ENCODE measurements around the gene ACOXL.

Gene ACOXL

DNA sequence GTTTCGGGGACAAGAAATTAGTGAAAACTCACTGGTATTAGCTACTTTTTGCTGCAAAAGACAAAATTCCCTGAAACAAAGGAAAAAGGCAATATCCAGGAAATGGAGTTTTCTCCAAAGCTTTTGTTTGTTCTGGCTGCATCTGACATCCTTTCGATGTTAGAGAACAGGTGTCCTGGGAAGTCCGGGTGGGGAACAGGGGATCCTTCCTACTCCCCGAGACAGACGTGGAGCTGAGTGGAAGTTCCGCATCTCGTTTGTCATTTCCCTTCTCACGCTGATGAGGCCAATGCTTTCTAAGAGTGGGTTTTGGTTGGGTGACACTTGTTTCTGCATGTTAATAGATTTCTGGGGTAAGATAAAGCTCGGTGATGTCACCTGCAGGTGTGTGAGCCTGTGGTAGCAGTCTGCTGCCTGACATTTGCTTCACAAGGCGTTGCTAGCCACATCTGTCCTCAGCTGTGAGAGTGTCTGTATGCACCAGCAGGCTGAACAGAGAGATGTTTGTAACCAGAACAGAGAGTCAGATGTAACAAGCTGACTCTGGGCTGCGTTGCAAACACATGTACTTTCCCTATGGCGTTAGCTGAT lies 125.9 kb downstream of the ACOXL start:
- TF ChIP-seq, protein P1, sequence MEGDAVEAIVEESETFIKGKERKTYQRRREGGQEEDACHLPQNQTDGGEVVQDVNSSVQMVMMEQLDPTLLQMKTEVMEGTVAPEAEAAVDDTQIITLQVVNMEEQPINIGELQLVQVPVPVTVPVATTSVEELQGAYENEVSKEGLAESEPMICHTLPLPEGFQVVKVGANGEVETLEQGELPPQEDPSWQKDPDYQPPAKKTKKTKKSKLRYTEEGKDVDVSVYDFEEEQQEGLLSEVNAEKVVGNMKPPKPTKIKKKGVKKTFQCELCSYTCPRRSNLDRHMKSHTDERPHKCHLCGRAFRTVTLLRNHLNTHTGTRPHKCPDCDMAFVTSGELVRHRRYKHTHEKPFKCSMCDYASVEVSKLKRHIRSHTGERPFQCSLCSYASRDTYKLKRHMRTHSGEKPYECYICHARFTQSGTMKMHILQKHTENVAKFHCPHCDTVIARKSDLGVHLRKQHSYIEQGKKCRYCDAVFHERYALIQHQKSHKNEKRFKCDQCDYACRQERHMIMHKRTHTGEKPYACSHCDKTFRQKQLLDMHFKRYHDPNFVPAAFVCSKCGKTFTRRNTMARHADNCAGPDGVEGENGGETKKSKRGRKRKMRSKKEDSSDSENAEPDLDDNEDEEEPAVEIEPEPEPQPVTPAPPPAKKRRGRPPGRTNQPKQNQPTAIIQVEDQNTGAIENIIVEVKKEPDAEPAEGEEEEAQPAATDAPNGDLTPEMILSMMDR (IDR thresholded peaks at IDR 0.05; ENCODE audit: low read depth, low read length), result no peak
- Histone ChIP-seq H3K4me3 (ENCODE audit: low read depth, low read length) (no peak overlapping the region), H3K4me1 (no peaks in the 10 kb centered on the region), H3K27me3 (no peaks in the 10 kb centered on the region), H3K36me3 (no peaks in the 10 kb centered on the region), H3K9me3 (no peaks in the 10 kb centered on the region)
- no peak for DNase-seq

DNA sequence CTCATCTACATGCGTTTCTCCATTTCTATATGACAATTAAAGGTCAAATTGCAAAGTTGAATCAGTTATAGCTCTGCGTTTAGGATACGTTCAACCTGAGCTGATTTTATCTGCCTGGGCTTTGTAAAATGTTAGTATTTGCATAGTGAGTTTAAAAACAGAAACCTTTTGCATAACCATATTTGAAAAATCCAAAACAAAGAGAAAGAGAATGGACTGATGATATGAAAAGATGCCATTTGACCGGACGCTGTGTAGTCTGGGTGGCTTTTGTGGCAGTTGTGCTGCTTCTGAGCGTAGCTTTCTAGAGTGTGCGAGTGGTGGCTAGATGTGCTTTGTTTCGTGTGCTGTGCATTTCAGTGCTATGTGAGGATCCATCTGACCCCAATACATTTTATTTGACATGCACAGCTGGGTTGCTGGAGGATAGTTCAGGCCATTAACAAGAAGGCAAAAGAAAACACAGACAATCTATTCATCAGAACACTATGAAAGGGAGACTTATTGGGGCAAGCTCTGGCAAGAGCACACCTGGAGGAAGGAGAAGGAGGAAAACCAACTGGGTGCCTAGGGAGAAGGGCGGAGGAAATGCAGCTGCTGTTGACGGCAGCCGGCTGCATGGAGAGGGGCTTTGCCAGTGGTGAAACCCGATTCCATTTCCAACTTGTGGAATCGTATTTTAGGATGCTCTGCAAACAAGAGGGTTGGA lies 126.8 kb downstream of the ACOXL start:
- Histone ChIP-seq H3K4me1 (no peaks in the 10 kb centered on the region), H3K9me3 (no peaks in the 10 kb centered on the region), H3K4me3 (ENCODE audit: low read depth, low read length) (no peak overlapping the region), H3K36me3 (no peaks in the 10 kb centered on the region), H3K27me3 (no peaks in the 10 kb centered on the region)
- no peak for DNase-seq
- TF ChIP-seq, protein P1 (IDR thresholded peaks at IDR 0.05; ENCODE audit: low read depth, low read length), result no peak

DNA sequence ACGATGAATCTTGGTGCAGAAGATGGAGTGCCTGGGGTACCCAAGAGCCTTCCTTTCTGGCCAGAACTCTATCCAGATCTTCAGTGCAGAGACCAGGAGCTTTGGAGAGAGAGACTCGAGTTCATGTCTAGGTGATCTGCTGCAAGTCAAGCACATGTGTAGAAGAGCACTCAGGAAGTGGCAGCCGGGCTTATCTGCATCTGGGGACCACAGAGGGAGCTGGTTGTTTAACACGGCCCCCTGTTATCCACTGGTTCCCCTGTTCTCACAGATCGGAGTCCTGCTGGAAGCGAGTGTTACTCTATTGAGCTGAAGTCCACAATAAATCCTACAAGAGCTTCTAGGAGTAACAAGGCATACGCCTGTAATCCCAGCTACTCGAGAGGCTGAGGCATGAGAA lies 128.3 kb downstream of the ACOXL start:
- Histone ChIP-seq H3K4me1 (no peaks in the 10 kb centered on the region), H3K36me3 (no peaks in the 10 kb centered on the region), H3K4me3 (ENCODE audit: low read depth, low read length) (no peak overlapping the region), H3K27me3 (no peaks in the 10 kb centered on the region), H3K9me3 (no peaks in the 10 kb centered on the region)
- TF ChIP-seq, protein P1 (IDR thresholded peaks at IDR 0.05; ENCODE audit: low read depth, low read length), result no peak
- DNase-seq, result no peak

DNA sequence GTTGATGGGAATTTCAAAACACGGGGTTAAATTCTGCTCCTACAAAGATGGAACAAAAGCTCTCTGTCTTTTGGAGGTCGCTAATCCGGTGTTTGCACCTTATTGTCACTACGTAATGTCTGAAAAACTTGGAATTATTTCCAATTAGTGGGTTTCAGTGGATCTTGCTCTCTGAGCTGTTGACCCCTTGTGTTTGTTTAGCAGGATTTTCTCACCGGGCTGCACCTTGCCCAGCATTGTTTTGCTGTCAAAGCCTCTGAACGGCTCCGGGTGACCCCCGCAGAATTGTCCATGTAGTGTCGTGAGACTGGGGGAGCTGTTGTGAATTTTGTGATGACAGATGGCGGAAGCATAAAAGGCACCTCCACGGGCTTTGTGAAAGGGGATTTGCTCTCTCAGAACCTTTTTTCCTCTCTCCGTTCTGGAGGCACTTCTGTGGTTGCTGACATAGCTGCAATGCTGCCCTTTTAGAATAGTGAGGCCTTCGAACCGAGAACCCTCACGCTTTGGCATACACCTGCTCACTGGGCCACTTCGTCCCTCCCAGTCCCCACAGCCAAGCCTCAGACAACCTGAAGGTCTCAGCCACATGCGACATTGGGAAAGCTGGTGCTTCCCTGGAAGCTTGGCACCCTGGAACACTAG lies 129.4 kb downstream of the ACOXL start:
- TF ChIP-seq, protein P1 (IDR thresholded peaks at IDR 0.05; ENCODE audit: low read depth, low read length), result no peak
- no peaks in the 10 kb centered on the region for H3K27me3 ChIP-seq

DNA sequence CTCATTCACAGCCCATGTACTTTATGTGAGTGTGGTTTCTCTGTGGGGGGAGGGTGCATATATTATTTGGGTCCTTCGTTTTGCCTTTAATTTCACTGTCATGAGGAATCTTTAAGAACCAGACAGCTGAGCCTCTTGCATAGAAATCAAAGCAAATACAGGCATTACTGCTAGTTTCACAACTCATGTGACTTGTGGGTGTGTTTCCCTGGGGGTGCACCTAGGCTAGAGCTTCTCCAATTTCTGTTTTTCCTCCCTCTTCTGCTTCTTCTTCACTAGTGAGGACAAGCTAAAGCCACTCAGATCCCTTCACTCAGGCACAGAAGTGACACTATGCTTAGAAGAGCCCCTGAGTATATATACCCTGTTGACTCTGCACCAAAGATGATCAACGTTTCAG lies 131.4 kb downstream of the ACOXL start:
- no peaks in the 10 kb centered on the region for H3K9me3 ChIP-seq
- no peak for DNase-seq
- TF ChIP-seq, protein P1 (IDR thresholded peaks at IDR 0.05; ENCODE audit: low read depth, low read length), result no peak

More for the DNA sequence above, 129.4 kb downstream of the ACOXL start:
- H3K36me3 ChIP-seq, result no peaks in the 10 kb centered on the region
- no peaks in the 10 kb centered on the region for H3K4me1 ChIP-seq
- no peaks in the 10 kb centered on the region for H3K9me3 ChIP-seq
- H3K4me3 ChIP-seq (ENCODE audit: low read depth, low read length), result no peak overlapping the region
- no peak for DNase-seq

DNA sequence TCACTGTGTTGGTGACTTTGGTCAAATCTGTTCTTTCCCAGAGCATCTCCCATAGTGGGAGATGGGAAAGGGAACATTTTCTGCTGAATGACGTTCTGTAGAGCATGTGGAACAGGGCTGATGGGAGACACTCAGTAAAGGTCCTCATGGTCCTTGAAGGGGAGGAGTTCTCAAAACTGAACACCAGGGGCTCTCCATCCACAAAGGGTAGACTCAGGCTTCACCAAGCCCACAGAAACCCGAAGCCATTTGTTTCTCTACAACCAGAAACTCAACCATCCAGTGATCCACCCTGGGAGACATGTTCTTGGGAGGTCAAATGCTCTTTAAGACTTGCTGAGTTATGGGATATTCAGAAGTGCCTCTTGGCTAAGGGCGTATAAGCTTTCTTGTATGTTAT lies 131.8 kb downstream of the ACOXL start:
- Histone ChIP-seq H3K36me3 (no peaks in the 10 kb centered on the region), H3K4me3 (ENCODE audit: low read depth, low read length) (no peak overlapping the region), H3K4me1 (no peaks in the 10 kb centered on the region), H3K27me3 (no peaks in the 10 kb centered on the region), H3K9me3 (no peaks in the 10 kb centered on the region)
- DNase-seq, result no peak
- TF ChIP-seq, protein P1 (IDR thresholded peaks at IDR 0.05; ENCODE audit: low read depth, low read length), result no peak

More for the DNA sequence above, 131.4 kb downstream of the ACOXL start:
- H3K27me3 ChIP-seq, result no peaks in the 10 kb centered on the region
- no peaks in the 10 kb centered on the region for H3K4me1 ChIP-seq
- no peaks in the 10 kb centered on the region for H3K36me3 ChIP-seq
- H3K4me3 ChIP-seq (ENCODE audit: low read depth, low read length), result no peak overlapping the region
